ENCODE measurements around the gene PHACTR1.

The PHACTR1 gene

GRCh38 chr6:13260101-13260598 lies 543.6 kb downstream of the PHACTR1 start:
- DNase-seq: no peak

- DNase-seq: no peak
Measured at GRCh38 chr6:13260831-13261230, 544.3 kb downstream of the PHACTR1 start.

- DNase-seq: no peak
Measured at GRCh38 chr6:13261464-13261994, 545.0 kb downstream of the PHACTR1 start.

- no peak for DNase-seq
Measured at GRCh38 chr6:13262302-13263230, 546.0 kb downstream of the PHACTR1 start.

- no peak for DNase-seq
Measured at GRCh38 chr6:13263669-13264068, 547.1 kb downstream of the PHACTR1 start.

- no peak for DNase-seq
Measured at GRCh38 chr6:13267142-13267651, 550.6 kb downstream of the PHACTR1 start.

- DNase-seq: no peak
Measured at GRCh38 chr6:13268913-13269518, 552.4 kb downstream of the PHACTR1 start.

- peak in 12 of 51 donors; percentile 10 to 34 (median 21) for DNase-seq
Measured at GRCh38 chr6:13272131-13273046, 555.8 kb downstream of the PHACTR1 start.

- DNase-seq: peak in 11 of 51 donors; percentile 7 to 40 (median 11)
Measured at GRCh38 chr6:13273202-13273930, 556.8 kb downstream of the PHACTR1 start.

- peak in 10 of 51 donors; percentile 5 to 37 (median 13) for DNase-seq
Measured at GRCh38 chr6:13273931-13274706, 557.6 kb downstream of the PHACTR1 start.

- no peak for DNase-seq
Measured at GRCh38 chr6:13274707-13275434, 558.3 kb downstream of the PHACTR1 start.

- no peak for DNase-seq
Measured at GRCh38 chr6:13275435-13275989, 558.9 kb downstream of the PHACTR1 start.

GRCh38 chr6:13277231-13277630 lies 560.7 kb downstream of the PHACTR1 start:
- no peak for DNase-seq

GRCh38 chr6:13278164-13278563 lies 561.6 kb downstream of the PHACTR1 start:
- DNase-seq: no peak

GRCh38 chr6:13278991-13279390 lies 562.4 kb downstream of the PHACTR1 start:
- DNase-seq: no peak

- no peak for DNase-seq
Measured at GRCh38 chr6:13280254-13280653, 563.7 kb downstream of the PHACTR1 start.

- DNase-seq: peak in 1 of 51 donors; percentile 29
Measured at GRCh38 chr6:13281686-13282085, 565.1 kb downstream of the PHACTR1 start.

- no peak for DNase-seq
Measured at GRCh38 chr6:13282393-13283069, 566.0 kb downstream of the PHACTR1 start.
